Measurements from ENCODE around the gene TRAPPC3. TPM values are rescaled to one million over a fixed set of nuclear protein-coding genes. Genes with fewer than 3 reads are reported as not detected.

TRAPPC3 gene
- total and polyA plus RNA-seq, 8 donors = 45.5 to 71.4 (median 54.6) TPM

DNA sequence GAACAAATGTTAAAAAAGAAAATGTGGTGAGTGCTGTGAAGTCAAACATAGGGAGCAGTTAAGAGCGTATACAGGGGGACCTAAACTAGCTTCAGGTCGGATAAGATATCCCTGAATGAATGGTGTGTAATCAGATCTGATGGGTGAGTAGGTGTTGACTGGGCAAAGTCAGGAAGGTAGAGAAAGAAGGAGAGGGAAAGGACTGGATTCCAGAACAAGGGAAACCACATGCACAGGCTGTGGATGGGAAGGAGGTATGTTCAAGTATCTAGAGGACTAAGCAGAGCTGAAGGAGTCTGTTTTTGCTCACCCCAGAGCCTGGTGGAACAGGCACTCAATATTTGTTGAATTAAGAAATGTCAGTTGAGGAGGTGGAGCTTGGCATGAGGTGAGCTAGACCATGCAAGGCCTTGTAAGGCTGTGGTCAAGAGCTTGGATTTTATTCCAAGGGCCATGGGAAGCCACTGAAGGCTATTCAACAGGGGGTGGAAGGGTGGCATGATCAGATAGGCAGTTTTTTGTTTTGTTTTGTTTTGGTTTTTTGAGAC is 34.1 kb upstream of the TRAPPC3 start:
- TF ChIP-seq, protein P1, sequence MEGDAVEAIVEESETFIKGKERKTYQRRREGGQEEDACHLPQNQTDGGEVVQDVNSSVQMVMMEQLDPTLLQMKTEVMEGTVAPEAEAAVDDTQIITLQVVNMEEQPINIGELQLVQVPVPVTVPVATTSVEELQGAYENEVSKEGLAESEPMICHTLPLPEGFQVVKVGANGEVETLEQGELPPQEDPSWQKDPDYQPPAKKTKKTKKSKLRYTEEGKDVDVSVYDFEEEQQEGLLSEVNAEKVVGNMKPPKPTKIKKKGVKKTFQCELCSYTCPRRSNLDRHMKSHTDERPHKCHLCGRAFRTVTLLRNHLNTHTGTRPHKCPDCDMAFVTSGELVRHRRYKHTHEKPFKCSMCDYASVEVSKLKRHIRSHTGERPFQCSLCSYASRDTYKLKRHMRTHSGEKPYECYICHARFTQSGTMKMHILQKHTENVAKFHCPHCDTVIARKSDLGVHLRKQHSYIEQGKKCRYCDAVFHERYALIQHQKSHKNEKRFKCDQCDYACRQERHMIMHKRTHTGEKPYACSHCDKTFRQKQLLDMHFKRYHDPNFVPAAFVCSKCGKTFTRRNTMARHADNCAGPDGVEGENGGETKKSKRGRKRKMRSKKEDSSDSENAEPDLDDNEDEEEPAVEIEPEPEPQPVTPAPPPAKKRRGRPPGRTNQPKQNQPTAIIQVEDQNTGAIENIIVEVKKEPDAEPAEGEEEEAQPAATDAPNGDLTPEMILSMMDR (IDR thresholded peaks at IDR 0.05) = no peak
- Histone ChIP-seq H3K36me3 (peaks cover 0 to 42% of the 10 kb centered on the region in 2 donors), H3K27ac (peak overlapping the region; percentile 19 to 20), H3K4me3 (no peak overlapping the region), H3K9me3 (no peaks in the 10 kb centered on the region), H3K27me3 (no peaks in the 10 kb centered on the region), H3K4me1 (peaks cover 10 to 14% of the 10 kb centered on the region in 2 donors)
- intact Hi-C loops (cut with DNase I) = no loop called here
- ATAC-seq = peak; percentile 57
- DNase-seq = no peak

DNA sequence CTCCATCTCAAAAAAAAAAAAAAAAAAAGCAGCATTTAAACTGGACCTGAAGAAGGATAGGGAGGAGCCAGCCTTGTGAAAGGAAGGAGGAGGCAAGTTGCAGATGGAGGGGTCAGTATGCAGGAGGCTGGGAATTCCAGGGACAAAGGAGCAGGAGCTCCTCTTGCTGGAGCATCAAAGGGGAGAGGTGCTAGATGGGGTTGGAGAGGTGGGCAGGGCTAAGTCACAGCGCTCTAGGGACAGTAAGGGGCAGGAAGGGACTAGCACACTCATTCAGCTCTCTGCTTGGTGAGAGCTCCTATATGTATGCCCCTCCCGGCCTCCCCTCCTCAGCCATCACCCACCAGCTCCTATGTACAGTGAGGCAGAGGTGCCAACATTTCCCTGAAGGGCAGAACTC is 33.4 kb upstream of the TRAPPC3 start:
- TF ChIP-seq, protein P1 (IDR thresholded peaks at IDR 0.05) = no peak
- H3K4me3 ChIP-seq = no peak overlapping the region
- DNase-seq (no peak), ATAC-seq (no peak)
- H3K9me3 ChIP-seq = no peaks in the 10 kb centered on the region
- peaks cover 0 to 48% of the 10 kb centered on the region in 2 donors for H3K36me3 ChIP-seq
- peaks cover 5 to 10% of the 10 kb centered on the region in 2 donors for H3K4me1 ChIP-seq
- H3K27ac ChIP-seq = peak overlapping the region; percentile 19 to 20
- intact Hi-C loops (cut with DNase I) = no loop called here
- no peaks in the 10 kb centered on the region for H3K27me3 ChIP-seq

DNA sequence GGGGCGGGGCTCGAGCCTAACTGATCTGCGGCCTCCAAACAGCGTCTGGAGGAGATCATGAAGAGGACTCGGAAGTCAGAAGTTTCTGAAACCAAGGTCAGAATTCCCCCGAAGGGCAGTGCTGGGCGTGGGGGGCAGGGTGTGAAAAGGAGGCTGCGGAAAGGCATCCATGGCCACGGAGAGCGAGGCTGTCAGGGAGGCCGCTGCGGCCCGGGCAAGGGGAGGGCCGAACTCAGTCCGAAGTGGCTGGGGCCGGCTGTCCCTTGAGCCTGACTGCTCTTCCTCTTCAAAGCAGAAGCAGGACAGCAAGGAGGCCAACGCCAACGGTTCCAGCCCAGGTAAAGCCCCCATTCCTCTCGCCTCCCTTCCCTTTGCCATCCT is 29.9 kb upstream of the TRAPPC3 start:
- TF ChIP-seq, protein P1 (IDR thresholded peaks at IDR 0.05) = no peak
- no peak overlapping the region for H3K4me3 ChIP-seq
- intact Hi-C loops (cut with DNase I) = no loop called here
- peaks cover 3% of the 10 kb centered on the region in 2 donors for H3K4me1 ChIP-seq
- no peak for DNase-seq
- no peak for ATAC-seq
- no peak overlapping the region for H3K27ac ChIP-seq
- peaks cover 0 to 84% of the 10 kb centered on the region in 2 donors for H3K36me3 ChIP-seq
- no peaks in the 10 kb centered on the region for H3K27me3 ChIP-seq
- no peaks in the 10 kb centered on the region for H3K9me3 ChIP-seq

GRCh38 chr1:36178471-36179219 is 29.4 kb upstream of the TRAPPC3 start:
- TF ChIP-seq, protein P1 (IDR thresholded peaks at IDR 0.05) = no peak
- Histone ChIP-seq H3K9me3 (no peaks in the 10 kb centered on the region), H3K4me3 (no peak overlapping the region), H3K4me1 (peaks cover 3% of the 10 kb centered on the region in 2 donors), H3K36me3 (peaks cover 0 to 89% of the 10 kb centered on the region in 2 donors), H3K27ac (no peak overlapping the region), H3K27me3 (no peaks in the 10 kb centered on the region)
- peak; percentile 83 for ATAC-seq
- peak in 3 of 4 donors; percentile 48 to 82 (median 64) for DNase-seq
- intact Hi-C loops (cut with DNase I) = no loop called here

DNA sequence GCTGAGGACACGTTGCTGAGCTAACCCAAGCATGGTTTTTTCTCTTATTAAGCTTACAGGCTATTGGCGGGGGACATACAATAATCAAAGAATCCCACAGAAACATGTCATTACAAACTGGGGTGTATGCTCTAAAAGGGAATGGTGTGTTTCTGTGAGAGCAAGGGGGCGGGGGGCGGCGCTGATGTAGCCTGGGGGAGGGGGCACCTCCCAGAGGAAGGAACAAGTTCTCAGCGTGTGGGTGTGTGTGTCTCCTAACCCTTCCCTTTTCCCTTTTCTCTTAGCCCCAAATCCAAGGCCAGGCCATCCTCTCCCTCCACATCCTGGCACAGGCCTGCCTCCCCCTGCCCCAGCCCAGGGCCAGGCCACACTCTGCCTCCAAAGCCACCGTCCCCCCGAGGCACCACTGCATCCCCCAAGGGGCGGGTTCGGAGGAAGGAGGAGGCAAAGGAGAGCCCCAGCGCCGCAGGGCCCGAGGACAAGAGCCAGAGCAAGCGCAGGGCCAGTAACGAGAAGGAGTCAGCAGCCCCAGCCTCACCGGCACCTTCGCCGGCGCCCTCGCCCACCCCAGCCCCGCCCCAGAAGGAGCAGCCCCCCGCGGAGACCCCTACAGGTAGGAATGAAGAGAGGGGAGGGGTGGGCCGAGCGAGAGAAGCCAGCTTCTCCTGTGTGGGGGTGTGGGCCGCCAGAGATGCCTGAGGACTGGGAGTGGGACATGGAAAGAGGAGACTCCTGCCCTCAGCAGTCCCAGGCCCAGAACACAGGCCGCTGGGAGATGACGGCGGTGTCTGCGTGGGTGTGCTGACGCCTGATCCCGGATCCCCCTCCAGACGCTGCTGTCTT is 28.5 kb upstream of the TRAPPC3 start:
- ATAC-seq = no peak
- Histone ChIP-seq H3K27me3 (no peaks in the 10 kb centered on the region), H3K27ac (no peak overlapping the region), H3K4me3 (no peak overlapping the region), H3K4me1 (peaks cover under 1 to 9% of the 10 kb centered on the region in 2 donors), H3K36me3 (peaks cover 0 to 98% of the 10 kb centered on the region in 2 donors), H3K9me3 (no peaks in the 10 kb centered on the region)
- intact Hi-C loops (cut with DNase I) = no loop called here
- TF ChIP-seq, protein P1 (IDR thresholded peaks at IDR 0.05) = no peak
- DNase-seq = no peak

Measured in left lung (tissue), 10 donors.